UCSD-AML1 (cell line): ENCODE measurements around the gene KPNA4.
A peak's percentile ranks its signal among the peaks of the same experiment; 100 is the strongest.
"Not testable (repeated sequence)": the region's sequence is repeated elsewhere in the genome, so short reads cannot be mapped to it uniquely, and the experiment has no call there.

ENCODE experiments used
- DNase-seq: peaks from one replicate; lab custom pipeline; 2025; ENCODE audit not compliant: unreplicated experiment; lab: John Stamatoyannopoulos, UW

Gene KPNA4

GRCh38 chr3:160573955-160574525 is 8.7 kb upstream of the KPNA4 start:
- not testable (repeated sequence) for DNase-seq

DNA sequence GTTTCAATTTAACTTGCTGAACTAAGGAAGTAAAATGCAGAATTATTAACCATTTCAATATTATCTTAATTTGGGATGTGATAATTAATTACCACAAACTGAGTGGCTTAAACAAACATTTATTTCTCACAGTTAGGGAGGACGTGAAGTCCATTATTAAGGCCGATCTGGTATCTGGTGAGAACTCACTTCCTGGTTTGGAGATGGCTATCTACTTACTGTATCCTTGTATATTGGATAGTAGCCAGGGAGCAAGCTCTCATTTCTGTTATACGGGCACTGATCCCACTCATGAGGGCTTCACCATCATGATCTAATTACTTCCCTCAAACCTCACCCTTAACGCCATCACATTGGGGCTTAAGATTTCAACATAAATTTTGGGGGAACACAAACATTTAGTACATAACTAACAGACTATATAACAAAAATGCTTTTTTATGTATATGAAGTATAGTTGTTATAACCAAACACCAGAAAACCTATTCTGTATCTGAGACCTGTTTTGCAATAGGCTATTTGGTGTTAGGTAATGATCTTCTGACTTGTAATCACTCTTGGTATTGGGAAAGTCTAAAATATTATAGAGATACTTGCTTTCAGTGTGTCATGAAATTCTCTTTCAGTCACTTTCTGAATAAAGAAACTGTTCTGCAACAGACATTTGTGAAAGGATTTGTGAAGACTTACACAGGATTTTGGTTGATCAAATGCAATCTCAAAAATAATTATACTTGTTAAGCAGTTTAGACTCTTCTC is 4.7 kb upstream of the KPNA4 start:
- no peak for DNase-seq

DNA sequence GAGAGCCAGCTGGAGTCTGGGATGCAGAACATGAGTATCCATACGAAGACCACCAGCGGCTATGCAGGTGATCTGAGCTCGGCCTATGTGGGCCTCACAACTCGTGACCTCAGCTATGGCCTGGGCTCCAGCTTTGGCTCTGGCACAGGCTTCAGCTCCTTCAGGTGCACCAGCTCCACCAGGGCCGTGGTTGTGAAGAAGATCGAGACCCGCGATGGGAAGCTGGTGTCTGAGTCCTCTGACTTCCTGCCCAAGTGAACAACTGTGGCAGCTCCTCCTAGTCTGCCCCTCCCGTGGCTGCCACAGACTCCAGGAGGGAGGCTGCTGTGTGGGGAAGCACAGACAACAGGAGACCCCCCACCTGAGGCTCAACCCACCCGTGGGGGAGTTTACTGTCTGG is 3.6 kb upstream of the KPNA4 start:
- no peak for DNase-seq

GRCh38 chr3:160567774-160568173 is 2.4 kb upstream of the KPNA4 start:
- DNase-seq: no peak

DNA sequence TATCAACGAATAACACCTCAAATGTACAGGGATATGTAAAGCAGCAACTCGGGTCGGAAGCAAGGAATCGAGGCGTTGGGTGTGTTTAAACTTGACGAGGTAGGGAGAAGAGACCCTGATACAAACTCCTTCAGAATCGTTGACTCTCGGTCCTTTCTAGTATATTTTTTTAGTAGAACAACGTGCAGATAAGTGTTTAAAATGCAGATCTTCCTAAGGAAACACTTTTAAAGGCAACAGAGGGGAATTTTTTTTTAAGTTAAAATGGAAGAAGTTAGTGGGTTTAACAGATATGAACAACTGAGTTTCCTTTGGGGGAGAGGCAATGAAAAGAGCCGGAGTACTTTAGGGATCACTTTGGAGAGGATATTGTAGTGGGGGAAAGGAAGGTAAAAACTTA is 1.1 kb upstream of the KPNA4 start:
- no peak for DNase-seq

- peak; percentile 77 for DNase-seq
Observed at GRCh38 chr3:160564949-160565441, 376 bp downstream of the KPNA4 start.

DNA sequence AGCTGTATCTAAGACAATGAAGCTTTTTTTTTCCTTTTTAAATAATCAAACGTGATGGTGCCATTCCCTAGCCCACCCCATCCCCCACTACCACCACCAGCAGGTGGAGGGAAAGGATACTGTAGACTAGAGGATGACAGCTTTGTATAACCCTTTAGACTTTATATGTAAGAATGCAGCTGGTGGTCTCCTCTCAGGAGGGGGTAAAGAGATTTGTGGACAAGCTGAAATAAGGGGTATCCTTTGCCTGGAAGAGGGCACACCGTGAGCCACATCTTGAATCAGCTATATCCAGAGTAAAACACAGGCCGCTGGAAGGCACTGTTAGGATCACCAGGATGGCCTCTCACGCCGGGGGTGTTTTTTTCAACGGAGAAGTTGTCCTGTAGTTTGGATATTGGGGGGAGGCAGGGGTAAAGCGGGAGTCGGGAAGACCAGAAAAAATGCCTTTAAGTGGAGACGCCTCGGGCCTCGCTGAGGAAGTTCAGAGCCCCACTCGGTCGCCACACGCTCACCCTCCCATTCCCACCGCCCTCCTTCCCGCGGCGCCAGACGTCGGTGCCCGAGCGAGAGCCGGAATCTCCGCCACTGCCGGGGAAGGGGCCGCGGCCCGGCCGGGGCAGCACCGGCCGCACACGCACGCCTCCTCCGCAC is 986 bp downstream of the KPNA4 start:
- DNase-seq: peak; percentile 47

- DNase-seq: no peak
Observed at GRCh38 chr3:160562952-160563351, 2.4 kb downstream of the KPNA4 start.

- DNase-seq: no peak
Observed at GRCh38 chr3:160557571-160557970, 7.8 kb downstream of the KPNA4 start.

- no peak for DNase-seq
Observed at GRCh38 chr3:160556141-160556540, 9.2 kb downstream of the KPNA4 start.

GRCh38 chr3:160554980-160555379 is 10.4 kb downstream of the KPNA4 start:
- no peak for DNase-seq

DNA sequence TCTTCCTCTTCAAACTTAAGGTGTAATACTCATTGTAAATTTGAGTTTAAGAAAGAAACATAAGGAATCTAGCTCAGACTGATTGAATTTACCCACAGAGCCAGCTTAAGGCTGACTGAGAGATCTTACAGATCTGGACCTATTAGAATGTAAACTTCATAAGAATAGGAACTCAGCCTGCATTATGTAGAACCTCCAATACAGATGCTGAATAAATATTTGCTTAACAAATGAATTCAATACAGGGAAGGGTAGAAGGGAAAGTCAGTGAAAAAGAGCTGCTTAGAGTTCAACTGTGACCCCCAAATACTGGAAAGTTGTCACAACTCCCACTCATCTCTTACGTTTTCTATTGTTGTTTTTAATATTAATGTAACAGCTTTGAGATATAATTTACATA is 11.5 kb downstream of the KPNA4 start:
- DNase-seq: no peak

DNA sequence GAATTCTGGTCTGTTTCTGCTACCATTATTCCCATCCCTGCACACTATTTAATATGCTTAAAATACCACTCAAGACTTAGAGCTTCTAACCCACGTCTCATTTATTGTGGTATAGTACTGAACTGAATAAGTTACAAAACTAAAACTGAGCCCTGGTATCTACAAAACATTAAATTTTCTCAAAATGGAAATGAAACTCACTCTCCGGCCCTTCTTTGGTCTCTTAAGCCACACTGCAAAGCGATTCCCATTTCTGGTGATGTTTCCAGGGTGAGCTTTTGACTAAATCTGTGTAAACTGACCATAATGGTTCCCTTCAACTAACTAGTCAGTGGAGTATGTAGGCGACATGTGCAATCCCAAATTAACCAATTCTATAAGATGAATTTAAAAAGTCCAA is 18.6 kb downstream of the KPNA4 start:
- DNase-seq: no peak

DNA sequence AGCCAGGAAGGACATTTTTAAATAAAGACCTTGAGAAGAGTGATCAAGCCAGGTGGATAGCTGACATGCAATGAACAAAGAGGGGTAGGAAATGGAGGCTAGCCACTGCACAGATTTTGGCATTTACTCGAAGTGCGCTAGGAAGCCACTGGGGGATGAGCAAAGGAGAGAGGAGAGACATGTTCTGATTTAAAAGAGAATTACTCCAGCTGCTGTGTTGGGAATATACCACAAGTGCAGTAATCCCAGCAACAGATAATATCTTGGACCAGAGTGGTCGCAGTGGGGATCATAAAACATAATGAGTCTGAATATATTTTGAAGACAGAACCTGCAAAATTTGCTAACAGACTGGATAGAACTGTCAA is 19.9 kb downstream of the KPNA4 start:
- no peak for DNase-seq

DNA sequence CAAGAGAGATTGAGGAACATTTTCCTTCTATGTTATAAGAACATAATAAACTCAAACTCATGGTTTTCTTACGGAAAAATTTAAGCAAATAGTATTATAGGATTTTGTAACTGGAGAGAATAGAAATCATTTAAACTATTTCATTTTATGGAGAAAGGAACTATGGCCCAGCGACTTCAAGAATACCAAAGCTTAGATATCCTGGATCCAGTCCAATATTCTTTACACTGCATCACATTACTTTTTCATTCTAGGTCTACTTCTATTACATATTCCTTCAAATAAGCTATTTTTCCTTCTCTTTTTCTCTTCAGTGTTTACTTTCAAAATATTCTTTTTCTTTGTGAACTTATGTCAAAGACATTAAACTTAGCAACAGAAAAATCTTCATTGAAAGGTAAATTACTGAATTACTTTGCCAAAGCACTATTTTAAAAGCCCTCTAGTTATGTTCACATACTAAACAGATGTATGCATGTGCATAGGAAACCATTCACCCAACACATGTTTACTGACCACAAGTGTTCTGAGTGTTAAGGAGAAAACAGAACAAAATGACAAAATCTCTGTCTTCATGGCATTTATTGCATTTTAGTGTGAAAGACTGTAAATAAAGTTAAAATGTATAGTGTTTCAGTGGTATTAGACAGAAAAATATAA is 20.4 kb downstream of the KPNA4 start:
- DNase-seq: no peak

GRCh38 chr3:160540551-160540950 is 24.8 kb downstream of the KPNA4 start:
- no peak for DNase-seq

GRCh38 chr3:160538895-160539294 is 26.5 kb downstream of the KPNA4 start:
- DNase-seq: no peak

- no peak for DNase-seq
Observed at GRCh38 chr3:160537729-160538128, 27.6 kb downstream of the KPNA4 start.

DNA sequence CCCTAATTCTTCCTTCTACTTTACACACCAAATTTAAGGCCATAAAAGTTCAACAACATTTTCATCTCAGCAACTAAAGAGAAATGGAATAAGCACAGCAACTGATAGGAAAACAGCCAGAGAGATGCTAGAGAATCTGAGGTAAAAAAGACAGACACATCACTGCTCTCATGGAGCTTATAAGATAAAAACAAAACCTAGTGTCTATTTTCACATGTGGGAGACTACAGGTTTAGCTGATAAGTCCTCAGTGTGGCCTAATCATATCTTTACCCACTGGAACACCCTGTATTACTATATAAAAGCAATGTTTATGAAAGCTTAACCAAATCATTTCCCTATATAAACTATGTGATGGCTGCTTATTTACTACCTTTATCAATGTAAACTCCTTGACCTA is 33.0 kb downstream of the KPNA4 start:
- DNase-seq: no peak

DNA sequence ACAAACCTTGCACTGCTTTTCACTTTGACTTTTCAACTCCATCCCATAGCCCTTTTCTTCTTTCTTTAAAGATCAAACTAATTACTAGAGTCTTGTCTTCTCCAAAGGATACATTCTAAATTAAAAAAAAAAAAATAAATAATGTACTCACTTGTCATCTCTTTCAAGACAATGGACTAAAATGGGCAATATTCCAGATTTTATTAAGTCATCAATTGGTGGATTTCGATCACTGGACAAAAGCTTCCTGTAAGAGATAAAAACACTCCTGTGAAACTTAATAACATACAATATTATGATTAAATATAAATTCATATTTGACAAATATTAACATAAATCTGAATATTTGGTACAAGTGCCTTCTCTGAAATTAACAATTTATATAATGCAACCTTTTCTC is 34.1 kb downstream of the KPNA4 start:
- no peak for DNase-seq

DNA sequence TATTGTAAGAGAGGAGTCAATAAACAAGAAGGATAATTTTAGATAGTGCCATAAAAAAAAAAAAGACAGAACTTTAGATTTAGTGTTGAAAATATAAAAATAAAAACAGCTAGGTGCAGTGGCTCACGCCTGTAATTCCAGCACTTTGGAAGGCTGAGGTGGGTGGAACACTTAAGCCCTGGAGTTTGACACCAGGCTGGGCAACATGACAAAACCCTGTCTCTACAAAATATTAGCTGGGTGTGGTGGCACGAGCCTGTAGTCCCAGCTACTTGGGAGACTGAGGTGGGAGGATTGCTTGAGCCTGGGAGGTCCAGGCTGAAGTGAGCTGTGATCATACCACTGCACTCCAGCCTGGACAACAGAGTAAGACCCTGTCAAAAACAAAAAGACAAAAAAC is 49.0 kb downstream of the KPNA4 start:
- DNase-seq: not testable (repeated sequence)

- no peak for DNase-seq
Observed at GRCh38 chr3:160501325-160501724, 64.0 kb downstream of the KPNA4 start.
